H9 (cell line): ENCODE measurements around the gene GALNS. TPM values are rescaled to one million over a fixed set of nuclear protein-coding genes. Genes with fewer than 3 reads are reported as not detected.

ENCODE experiments used
- DNase-seq: peaks from one replicate; pipeline ENCODE4 v3.0.0-alpha.2; 2017
- H2AFZ ChIP-seq: one replicate; pipeline ENCODE4 v1.6.1; 2013; ENCODE audit warnings: mild to moderate bottlenecking, low read length, control low read depth, moderate library complexity
- H2AK5ac ChIP-seq: 2 replicates; pipeline ENCODE4 v1.6.1; 2013; ENCODE audit warnings: low read length, control low read depth, mixed read lengths; ENCODE audit not compliant: insufficient read length
- H2BK120ac ChIP-seq: one replicate; pipeline ENCODE4 v1.6.1; 2013; ENCODE audit warnings: low read depth, mild to moderate bottlenecking, low read length, control low read depth, inconsistent platforms; ENCODE audit not compliant: poor library complexity, severe bottlenecking
- H2BK12ac ChIP-seq: 2 replicates; pipeline ENCODE4 v1.6.1; 2013; ENCODE audit warnings: low read length, control low read depth, mixed read lengths, low read depth; ENCODE audit not compliant: insufficient read length
- H2BK15ac ChIP-seq: 2 replicates; pipeline ENCODE4 v1.6.1; 2013; ENCODE audit warnings: low read depth, low read length, control low read depth
- H2BK20ac ChIP-seq: one replicate; pipeline ENCODE4 v1.6.1; 2013; ENCODE audit warnings: low read depth, mild to moderate bottlenecking, low read length, control low read depth, inconsistent platforms; ENCODE audit not compliant: poor library complexity, severe bottlenecking
- H2BK5ac ChIP-seq: 2 replicates; pipeline ENCODE4 v1.6.1; 2013; ENCODE audit warnings: low read length, control low read depth, mixed read lengths; ENCODE audit not compliant: insufficient read length
- H3K14ac ChIP-seq: 2 replicates; pipeline ENCODE4 v1.6.1; 2013; ENCODE audit warnings: low read length, control low read depth; ENCODE audit not compliant: insufficient read depth
- H3K18ac ChIP-seq: 2 replicates; pipeline ENCODE4 v1.6.1; 2013; ENCODE audit warnings: low read depth, mild to moderate bottlenecking, mixed read lengths, low read length, control low read depth; ENCODE audit not compliant: insufficient read length
- H3K23ac ChIP-seq: 2 replicates; pipeline ENCODE4 v1.6.1; 2013; ENCODE audit warnings: low read length, control low read depth, mixed read lengths, low read depth; ENCODE audit not compliant: insufficient read length
- H3K23me2 ChIP-seq: 2 replicates; pipeline ENCODE4 v1.6.1; 2013; ENCODE audit warnings: low read depth, mild to moderate bottlenecking, mixed read lengths, low read length, control low read depth; ENCODE audit not compliant: insufficient read length, poor library complexity, severe bottlenecking
- H3K27ac ChIP-seq: 2 replicates; pipeline ENCODE4 v1.5.1; 2013; ENCODE audit warnings: low read length, control low read depth, mixed read lengths, low read depth; ENCODE audit not compliant: insufficient read length
- H3K27me3 ChIP-seq: 2 replicates; pipeline ENCODE4 v1.6.1; 2013; ENCODE audit warnings: low read length, control low read depth, inconsistent platforms; ENCODE audit not compliant: insufficient read depth
- H3K4ac ChIP-seq: 2 replicates; pipeline ENCODE4 v1.6.1; 2013; ENCODE audit warnings: low read depth, mild to moderate bottlenecking, control low read depth, inconsistent platforms, low read length, moderate library complexity
- H3K4me1 ChIP-seq: 2 replicates; pipeline ENCODE4 v1.6.1; 2013; ENCODE audit warnings: low read length, control low read depth, inconsistent platforms; ENCODE audit not compliant: insufficient read depth
- H3K4me2 ChIP-seq: 2 replicates; pipeline ENCODE4 v1.6.1; 2013; ENCODE audit warnings: low read length, control low read depth, mixed read lengths; ENCODE audit not compliant: insufficient read length, insufficient read depth
- H3K56ac ChIP-seq: 2 replicates; pipeline ENCODE4 v1.6.1; 2013; ENCODE audit warnings: low read depth, mild to moderate bottlenecking, mixed read lengths, low read length, control low read depth; ENCODE audit not compliant: insufficient read length
- H3K79me1 ChIP-seq: 2 replicates; pipeline ENCODE4 v1.6.1; 2013; ENCODE audit warnings: low read depth, mild to moderate bottlenecking, moderate library complexity, low read length, control low read depth, inconsistent platforms; ENCODE audit not compliant: insufficient read depth, poor library complexity, severe bottlenecking
- H3K79me2 ChIP-seq: 2 replicates; pipeline ENCODE4 v1.6.1; 2013; ENCODE audit warnings: low read length, control low read depth, inconsistent platforms; ENCODE audit not compliant: insufficient read depth
- H3K9ac ChIP-seq: 2 replicates; pipeline ENCODE4 v1.6.1; 2013; ENCODE audit warnings: low read length, control low read depth, mixed read lengths; ENCODE audit not compliant: insufficient read length; ENCODE audit errors: extremely low read depth
- H3K9me3 ChIP-seq: one replicate; pipeline ENCODE4 v1.6.1; 2013; ENCODE audit warnings: low read depth, low read length, inconsistent platforms; ENCODE audit not compliant: control insufficient read depth
- H3T11ph ChIP-seq: one replicate; pipeline ENCODE4 v1.6.1; 2013; ENCODE audit warnings: mild to moderate bottlenecking, low read length, control low read depth, inconsistent platforms
- H4K20me1 ChIP-seq: one replicate; pipeline ENCODE4 v1.6.1; 2013; ENCODE audit not compliant: control insufficient read depth, insufficient read length, insufficient read depth
- H4K5ac ChIP-seq: 2 replicates; pipeline ENCODE4 v1.6.1; 2013; ENCODE audit warnings: low read depth, mild to moderate bottlenecking, mixed read lengths, low read length, control low read depth; ENCODE audit not compliant: insufficient read length
- H4K8ac ChIP-seq: replicated peaks from 2 replicates; pipeline ENCODE4 v1.6.1; 2013; ENCODE audit warnings: low read length, control low read depth, mixed read lengths, low read depth; ENCODE audit not compliant: insufficient read length
- H4K91ac ChIP-seq: 2 replicates; pipeline ENCODE4 v1.6.1; 2013; ENCODE audit warnings: low read depth, mild to moderate bottlenecking, moderate library complexity, mixed read lengths, low read length, control low read depth; ENCODE audit not compliant: insufficient read length
- H3K27ac Mint-ChIP-seq, 3 experiments: 2 replicates in 2 of 3; 3 replicates in 1 of 3; pipeline ENCODE4 v1.8.0; 2020 to 2021; ENCODE audit warnings: mixed read lengths in 3 of 3, mild to moderate bottlenecking in 1 of 3, moderate library complexity in 1 of 3
- H3K27me3 Mint-ChIP-seq: 2 replicates; pipeline ENCODE4 v1.8.0; 2021; ENCODE audit warnings: low read depth, mild to moderate bottlenecking, moderate library complexity, mixed read lengths
- H3K36me3 Mint-ChIP-seq, 3 experiments: 2 replicates in 2 of 3; 3 replicates in 1 of 3; pipeline ENCODE4 v1.8.0; 2020 to 2021; ENCODE audit warnings: low read depth in 3 of 3, mixed read lengths in 3 of 3; ENCODE audit not compliant: insufficient read depth in 1 of 3
- H3K4me1 Mint-ChIP-seq, 2 experiments: 2 replicates each; pipeline ENCODE4 v1.8.0; 2020; ENCODE audit warnings: mixed read lengths in 2 of 2
- H3K4me3 Mint-ChIP-seq, 2 experiments: 2 replicates in 1 of 2; 3 replicates in 1 of 2; pipeline ENCODE4 v1.8.0; 2020 to 2021; ENCODE audit warnings: mild to moderate bottlenecking in 2 of 2, mixed read lengths in 2 of 2, moderate library complexity in 1 of 2
- H3K9me3 Mint-ChIP-seq, 2 experiments: 2 replicates in 1 of 2; 3 replicates in 1 of 2; pipeline ENCODE4 v1.8.0; 2020; ENCODE audit warnings: mild to moderate bottlenecking in 2 of 2, mixed read lengths in 2 of 2, moderate library complexity in 1 of 2
- WGBS: extraction: QIAGEN DNeasy Blood & Tissue Kit; methylation state at CpG from one replicate; pipeline ENCODE4 v1.1.7; 2013; ENCODE audit warnings: missing lambda C conversion rate, low lambda C conversion rate, mixed read lengths; ENCODE audit not compliant: insufficient read length; ENCODE audit errors: extremely low coverage; 5-methylcytosine and 5-hydroxymethylcytosine counted together
- total RNA-seq: library from RNA; stranded (reverse); gene quantifications from 2 replicates; pipeline ENCODE4 v1.2.1, GENCODE V29; 2021
- TF ChIP-seq, protein P1 (sequence below): fragments of 200-600 bp; sonication (generic); conservative IDR thresholded peaks from 3 replicates; pipeline ENCODE4 v1.8.0; 2021; ENCODE audit warnings: antibody characterized with exemption, mild to moderate bottlenecking

GALNS gene
- total RNA-seq, 1 experiment from 2014 or later, result 20.3 TPM

DNA sequence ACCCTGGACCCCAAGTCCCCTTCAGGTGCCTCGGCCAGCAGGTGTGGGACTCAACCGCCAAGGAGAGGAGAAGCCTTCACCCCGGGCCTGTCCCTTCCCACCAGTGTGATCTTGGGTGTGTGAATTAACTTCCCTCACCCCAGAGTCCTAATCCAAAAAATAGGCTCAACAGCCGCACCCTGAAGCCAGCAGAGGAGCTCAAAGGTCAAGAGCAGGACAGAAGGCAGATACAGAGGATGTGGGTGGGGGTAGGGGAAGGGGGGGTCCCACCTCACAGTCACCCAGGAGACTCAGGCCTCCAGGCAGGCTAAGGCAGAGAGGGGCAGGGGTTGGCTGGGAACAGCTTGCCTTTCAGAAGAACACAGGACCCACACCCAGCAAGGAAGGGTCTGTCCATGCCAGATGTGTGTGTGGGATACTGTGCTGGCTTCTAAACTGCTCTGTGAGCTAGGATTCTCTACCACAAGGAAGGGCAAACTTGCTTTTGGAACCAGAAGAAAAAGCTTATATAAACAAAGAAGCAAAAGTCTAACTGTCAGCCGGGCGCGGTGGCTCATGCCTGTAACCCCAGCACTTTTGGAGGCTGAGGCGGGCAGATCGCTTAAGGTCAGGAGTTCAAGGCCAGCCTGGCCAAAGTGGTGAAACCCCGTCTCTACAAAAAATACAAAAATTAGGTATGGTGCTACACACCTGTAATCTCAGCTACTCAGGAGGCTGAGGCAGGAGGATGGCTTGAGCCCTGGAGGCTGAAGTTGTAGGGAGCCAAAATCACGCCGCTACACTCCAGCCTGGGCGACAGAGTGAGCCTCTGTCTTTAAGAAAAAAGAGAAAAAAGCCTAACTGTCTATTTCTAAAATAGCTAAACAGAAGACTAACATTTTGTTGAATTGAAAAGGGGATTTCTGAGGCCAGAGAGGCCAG lies 76.3 kb downstream of the GALNS start:
- H3K23ac ChIP-seq, result no peak overlapping the region
- H4K91ac ChIP-seq, result no peak overlapping the region
- no peak overlapping the region for H3K18ac ChIP-seq
- no peak overlapping the region for H3K4ac ChIP-seq
- H3K14ac ChIP-seq, result no peak overlapping the region
- DNase-seq, result no peak
- no peak overlapping the region for H2BK5ac ChIP-seq
- H2BK120ac ChIP-seq, result no peak overlapping the region
- no peaks in the 10 kb centered on the region for H3K4me1 ChIP-seq
- H3K9ac ChIP-seq, result no peak overlapping the region
- H3K23me2 ChIP-seq, result peaks cover 10% of the 10 kb centered on the region
- no peak overlapping the region for H2AFZ ChIP-seq
- H3K27me3 ChIP-seq, result no peaks in the 10 kb centered on the region
- TF ChIP-seq, protein P1, sequence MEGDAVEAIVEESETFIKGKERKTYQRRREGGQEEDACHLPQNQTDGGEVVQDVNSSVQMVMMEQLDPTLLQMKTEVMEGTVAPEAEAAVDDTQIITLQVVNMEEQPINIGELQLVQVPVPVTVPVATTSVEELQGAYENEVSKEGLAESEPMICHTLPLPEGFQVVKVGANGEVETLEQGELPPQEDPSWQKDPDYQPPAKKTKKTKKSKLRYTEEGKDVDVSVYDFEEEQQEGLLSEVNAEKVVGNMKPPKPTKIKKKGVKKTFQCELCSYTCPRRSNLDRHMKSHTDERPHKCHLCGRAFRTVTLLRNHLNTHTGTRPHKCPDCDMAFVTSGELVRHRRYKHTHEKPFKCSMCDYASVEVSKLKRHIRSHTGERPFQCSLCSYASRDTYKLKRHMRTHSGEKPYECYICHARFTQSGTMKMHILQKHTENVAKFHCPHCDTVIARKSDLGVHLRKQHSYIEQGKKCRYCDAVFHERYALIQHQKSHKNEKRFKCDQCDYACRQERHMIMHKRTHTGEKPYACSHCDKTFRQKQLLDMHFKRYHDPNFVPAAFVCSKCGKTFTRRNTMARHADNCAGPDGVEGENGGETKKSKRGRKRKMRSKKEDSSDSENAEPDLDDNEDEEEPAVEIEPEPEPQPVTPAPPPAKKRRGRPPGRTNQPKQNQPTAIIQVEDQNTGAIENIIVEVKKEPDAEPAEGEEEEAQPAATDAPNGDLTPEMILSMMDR, result no peak
- H2BK15ac ChIP-seq, result no peak overlapping the region
- H3K79me1 ChIP-seq, result no peaks in the 10 kb centered on the region
- no peak overlapping the region for H4K5ac ChIP-seq
- H2AK5ac ChIP-seq, result no peak overlapping the region
- no peak overlapping the region for H3K4me2 ChIP-seq
- no peak overlapping the region for H3K56ac ChIP-seq
- H3T11ph ChIP-seq, result no peak overlapping the region
- no peak overlapping the region for H3K4me3 Mint-ChIP-seq
- H3K27me3 Mint-ChIP-seq, result no peaks in the 10 kb centered on the region
- H4K8ac ChIP-seq, result no peak overlapping the region
- peaks cover 2% of the 10 kb centered on the region for H4K20me1 ChIP-seq
- H3K9me3 Mint-ChIP-seq, result no peaks in the 10 kb centered on the region
- H3K9me3 ChIP-seq, result no peaks in the 10 kb centered on the region
- no peaks in the 10 kb centered on the region for H3K36me3 Mint-ChIP-seq
- no peak overlapping the region for H3K27ac ChIP-seq
- H2BK20ac ChIP-seq, result no peak overlapping the region
- peaks cover 31 to 41% of the 10 kb centered on the region in 2 experiments for H3K4me1 Mint-ChIP-seq
- H2BK12ac ChIP-seq, result no peak overlapping the region
- peaks cover 4% of the 10 kb centered on the region; the same call in 1 of the 2 replicates for H3K79me2 ChIP-seq
- peak overlapping the region in 1 of 3 experiments; percentile 51; a peak in 1 of 7 replicates for H3K27ac Mint-ChIP-seq
- WGBS, result no CpG with 5 or more reads among the region's 13 CpGs
